Measurements from ENCODE around the gene RRP12.
"Not testable (repeated sequence)": the region's sequence is repeated elsewhere in the genome, so short reads cannot be mapped to it uniquely, and the experiment has no call there.

Gene RRP12

DNA sequence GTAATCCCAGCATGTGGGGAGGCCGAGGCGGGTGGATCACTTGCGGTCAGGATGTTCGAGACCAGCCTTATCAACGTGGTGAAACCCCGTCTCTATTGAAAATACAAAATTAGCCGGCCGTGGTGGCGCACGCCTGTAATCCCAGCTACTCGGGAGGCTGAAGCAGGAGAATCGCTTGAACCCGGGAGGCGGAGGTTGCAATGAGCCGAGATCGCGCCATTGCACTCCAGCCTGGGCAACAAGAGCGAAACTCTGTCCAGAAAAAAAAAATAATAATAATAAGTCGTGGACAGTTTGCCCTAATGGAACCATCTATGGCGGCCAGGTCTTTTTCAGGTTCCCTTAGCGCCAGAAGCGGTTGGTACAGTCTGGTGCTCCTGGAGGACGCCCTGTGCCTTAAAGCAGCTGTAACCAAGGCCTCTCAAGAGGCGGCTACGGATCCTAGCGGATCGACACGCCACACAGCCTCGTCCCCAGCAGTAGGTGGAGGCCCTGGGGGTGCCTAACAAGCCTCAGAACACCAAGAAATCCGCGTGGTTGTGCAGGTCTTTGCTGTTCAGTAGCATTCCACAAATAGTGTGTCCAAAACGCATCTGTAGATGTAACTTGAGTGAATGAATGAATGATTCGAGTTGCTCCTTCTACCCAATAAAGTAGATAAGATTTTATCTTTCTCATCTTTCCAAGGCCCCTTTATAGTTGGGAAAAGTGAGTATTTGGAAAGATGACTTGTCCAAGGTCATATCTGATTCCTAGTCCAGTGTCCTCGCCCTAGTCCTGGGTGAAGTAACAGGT is 25.8 kb upstream of the RRP12 start:
- TF ChIP-seq GATA1 (IDR thresholded peaks at IDR 0.05; ENCODE audit: low read depth, low read length) (no peak), POLR2A (IDR thresholded peaks at IDR 0.05; ENCODE audit: low read length) (no peak)
- peak in 1 of 2 experiments; percentile 39 for DNase-seq

DNA sequence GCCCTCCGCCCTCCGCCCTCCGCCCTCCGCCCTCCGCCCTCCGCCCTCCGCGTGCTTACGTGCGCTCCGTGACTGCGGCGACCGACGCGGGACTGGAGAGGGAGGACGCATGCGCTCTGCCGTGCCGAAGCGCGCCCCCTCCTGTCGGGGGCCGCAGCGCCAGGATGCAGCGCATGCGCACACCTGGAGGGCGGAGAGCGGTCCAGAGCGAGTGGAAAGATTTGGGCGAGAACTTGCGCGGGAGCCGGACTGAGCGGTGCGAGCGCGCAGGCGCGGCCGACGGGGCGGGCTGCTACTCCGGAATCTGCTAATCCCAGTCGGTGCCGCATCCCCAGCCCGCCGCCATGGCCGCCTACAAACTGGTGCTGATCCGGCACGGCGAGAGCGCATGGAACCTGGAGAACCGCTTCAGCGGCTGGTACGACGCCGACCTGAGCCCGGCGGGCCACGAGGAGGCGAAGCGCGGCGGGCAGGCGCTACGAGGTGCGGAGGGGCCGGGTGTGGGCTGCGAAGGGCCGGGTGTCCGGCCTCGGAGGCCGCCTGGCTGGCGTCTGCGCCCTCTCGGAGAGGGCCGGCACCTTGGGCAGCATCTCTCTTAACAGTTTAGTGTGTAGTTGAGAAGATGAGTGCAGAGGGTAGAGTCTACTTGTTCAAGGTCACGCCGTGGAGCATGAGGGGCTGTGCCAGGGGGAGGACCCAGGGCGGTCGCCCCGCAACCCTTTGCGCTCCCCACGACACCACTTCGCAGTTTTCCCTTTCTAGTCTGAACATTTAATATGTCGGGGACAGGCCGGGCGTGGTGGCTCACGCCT is 25.0 kb upstream of the RRP12 start, which contains the start of gene PGAM1:
Gene PGAM1 (plus strand): TSS at position 228 of the 812 bp plus-strand sequence. CDS start 117 bp downstream, at position 345.
- peak; percentile 97 to 98 for DNase-seq
- TF ChIP-seq POLR2A (IDR thresholded peaks at IDR 0.05; ENCODE audit: low read length) (peak; percentile 76), GATA1 (IDR thresholded peaks at IDR 0.05; ENCODE audit: low read depth, low read length) (no peak)

DNA sequence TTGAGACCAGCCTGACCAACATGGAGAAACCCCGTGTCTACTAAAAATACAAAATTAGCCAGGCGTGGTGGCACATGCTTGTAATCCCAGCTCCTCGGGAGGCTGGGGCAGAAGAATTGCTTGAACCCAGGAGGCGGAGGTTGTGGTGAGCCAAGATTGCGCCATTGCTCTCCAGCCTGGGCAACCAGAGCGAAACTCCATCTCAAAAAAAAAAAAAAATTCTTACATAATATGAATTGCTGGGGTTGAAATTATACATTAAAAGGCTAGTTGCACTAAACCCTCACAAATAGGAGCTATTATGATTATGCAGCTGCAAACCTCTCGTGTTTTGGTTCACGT is 22.6 kb upstream of the RRP12 start:
- DNase-seq, result not testable (repeated sequence)

DNA sequence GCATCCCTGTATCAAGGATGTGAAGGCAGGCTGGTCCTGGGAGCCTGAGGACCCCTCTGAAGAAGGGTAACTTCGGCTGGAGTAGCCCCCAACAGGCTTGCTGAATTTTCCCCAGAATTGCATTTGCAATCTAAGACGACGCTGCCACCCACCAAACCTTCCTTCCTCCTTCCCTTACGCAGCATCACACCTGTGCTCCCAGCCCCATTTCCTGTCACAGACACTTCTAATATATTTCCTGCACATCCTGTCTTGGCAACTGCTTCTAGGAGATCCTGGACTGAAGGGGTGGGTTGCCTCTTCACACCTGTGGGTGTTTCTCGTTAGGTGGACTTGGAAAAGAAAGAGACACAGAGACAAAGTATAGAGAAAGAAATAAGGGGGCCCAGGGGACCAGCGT is 15.4 kb upstream of the RRP12 start:
- TF ChIP-seq GATA1 (IDR thresholded peaks at IDR 0.05; ENCODE audit: low read depth, low read length), result no peak
- no peak for TF ChIP-seq POLR2A (IDR thresholded peaks at IDR 0.05; ENCODE audit: low read length)

DNA sequence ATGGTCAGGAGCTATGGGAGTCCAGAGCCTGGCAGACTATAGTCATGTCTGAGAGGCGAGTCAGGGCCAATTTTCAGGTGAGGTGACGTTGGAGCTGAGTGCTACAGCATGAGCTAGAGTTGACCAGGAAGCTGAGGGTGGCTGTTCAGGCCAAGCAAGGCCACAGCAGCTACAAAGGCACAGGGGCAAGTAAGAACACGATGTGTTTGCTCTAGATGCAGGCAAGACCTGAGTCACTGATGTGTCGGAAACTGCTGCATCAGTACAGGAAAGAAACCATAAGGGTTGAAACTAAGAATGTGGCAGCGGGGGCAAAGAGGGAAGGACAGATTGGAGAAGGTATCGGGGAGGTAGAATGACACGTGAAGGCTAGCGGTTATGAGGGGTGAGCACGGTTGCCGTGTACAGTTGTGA is 11.8 kb upstream of the RRP12 start:
- no peak for TF ChIP-seq GATA1 (IDR thresholded peaks at IDR 0.05; ENCODE audit: low read depth, low read length)
- TF ChIP-seq POLR2A (IDR thresholded peaks at IDR 0.05; ENCODE audit: low read length), result no peak
- no peak for DNase-seq

More for the DNA sequence above, 15.4 kb upstream of the RRP12 start:
- no peak for DNase-seq

DNA sequence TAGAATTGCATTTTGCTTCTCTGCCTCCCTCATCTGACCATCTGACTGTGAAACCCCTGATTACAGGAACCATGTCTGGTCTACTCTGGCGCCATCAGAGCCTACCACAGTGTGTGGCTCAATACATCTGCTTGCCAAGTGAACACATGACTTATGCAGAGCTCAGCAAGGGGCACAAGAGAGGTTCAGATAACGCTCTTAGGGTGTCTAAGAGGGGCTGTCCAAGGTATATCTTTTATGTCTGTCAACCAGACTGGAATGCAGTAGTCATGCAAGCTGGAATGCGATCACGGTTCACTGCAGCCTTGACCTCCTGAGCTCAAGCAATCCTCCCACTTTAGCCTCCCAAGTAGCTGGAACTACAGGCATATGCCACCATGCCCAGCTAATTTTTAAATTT is 10.3 kb upstream of the RRP12 start:
- TF ChIP-seq GATA1 (IDR thresholded peaks at IDR 0.05; ENCODE audit: low read depth, low read length) (no peak), POLR2A (IDR thresholded peaks at IDR 0.05; ENCODE audit: low read length) (no peak)
- DNase-seq, result no peak

DNA sequence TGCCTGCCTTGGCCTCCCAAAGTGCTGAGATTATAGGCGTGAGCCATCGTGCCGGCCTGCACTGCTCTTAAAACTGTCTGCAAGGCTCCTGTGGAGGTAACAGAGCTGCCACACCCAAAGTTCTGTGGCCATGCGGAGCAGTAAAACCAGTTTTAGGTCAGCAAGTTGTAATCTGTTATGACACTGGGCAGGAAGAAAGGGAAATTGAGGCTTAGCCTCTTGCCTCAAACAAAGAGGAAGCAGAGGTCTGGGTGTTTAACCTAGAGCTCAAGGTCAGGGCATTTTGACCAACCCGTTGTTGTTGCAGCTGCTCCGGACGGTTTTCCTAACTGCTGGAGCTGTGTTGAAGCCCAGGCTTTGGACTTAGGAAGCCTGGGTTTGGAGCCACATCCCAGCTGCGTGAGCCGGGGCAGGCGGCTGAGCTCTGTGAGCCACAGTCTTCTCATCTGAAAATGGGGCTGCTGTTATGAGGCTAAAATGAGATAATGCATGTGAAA is 7.4 kb upstream of the RRP12 start:
- TF ChIP-seq POLR2A (IDR thresholded peaks at IDR 0.05; ENCODE audit: low read length) (no peak), GATA1 (IDR thresholded peaks at IDR 0.05; ENCODE audit: low read depth, low read length) (no peak)
- no peak for DNase-seq

DNA sequence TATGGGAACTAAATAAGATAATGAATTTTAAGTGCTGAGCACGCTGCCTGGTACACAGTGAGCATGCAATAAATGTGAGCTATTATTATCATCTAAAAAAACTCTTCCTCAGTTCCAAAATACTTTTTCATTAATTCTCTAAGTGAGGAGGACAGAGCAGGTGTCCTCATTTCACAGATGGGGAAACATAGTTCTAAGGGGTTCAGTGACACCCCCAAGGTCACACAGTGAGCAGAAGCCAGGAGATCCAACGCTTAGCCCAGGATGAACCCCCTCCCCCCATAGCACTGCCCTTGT is 6.8 kb upstream of the RRP12 start:
- no peak for TF ChIP-seq POLR2A (IDR thresholded peaks at IDR 0.05; ENCODE audit: low read length)
- TF ChIP-seq GATA1 (IDR thresholded peaks at IDR 0.05; ENCODE audit: low read depth, low read length), result no peak
- DNase-seq, result no peak

DNA sequence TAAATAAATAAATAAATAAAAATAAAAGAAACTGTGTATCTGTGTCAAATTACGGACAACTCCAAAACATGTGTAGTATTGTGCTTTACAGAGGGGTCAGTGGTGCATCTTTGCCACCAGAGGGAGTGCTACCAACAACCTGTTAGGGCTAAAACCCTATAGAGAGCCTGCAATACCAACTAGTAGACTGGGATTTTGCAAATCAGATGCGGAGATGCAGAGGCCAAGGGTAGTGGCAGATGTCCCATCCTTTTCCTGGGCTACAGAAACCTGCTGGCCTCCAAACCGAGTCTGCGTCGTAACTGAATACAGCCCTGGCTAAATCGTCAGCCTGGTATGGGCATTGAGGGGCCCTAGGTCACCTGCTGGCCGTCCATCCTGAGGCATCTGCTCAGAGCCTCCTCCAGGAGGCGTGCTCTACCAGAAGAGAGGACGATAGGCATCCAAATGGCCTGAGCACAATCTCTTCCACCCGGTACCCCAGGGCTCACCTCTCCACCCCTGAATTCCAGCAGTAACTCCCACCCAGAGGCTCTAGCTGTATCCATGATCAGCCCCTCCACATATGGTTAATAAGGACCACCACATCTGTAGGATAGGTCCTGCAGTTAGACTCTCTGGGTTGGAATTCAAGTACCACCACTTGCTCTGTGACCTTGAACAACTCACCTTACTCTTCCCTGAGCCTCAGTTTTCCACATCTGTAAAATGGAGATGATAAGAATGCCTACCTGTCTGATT is 6.2 kb upstream of the RRP12 start:
- no peak for TF ChIP-seq POLR2A (IDR thresholded peaks at IDR 0.05; ENCODE audit: low read length)
- TF ChIP-seq GATA1 (IDR thresholded peaks at IDR 0.05; ENCODE audit: low read depth, low read length), result no peak
- peak; percentile 81 to 82 for DNase-seq

DNA sequence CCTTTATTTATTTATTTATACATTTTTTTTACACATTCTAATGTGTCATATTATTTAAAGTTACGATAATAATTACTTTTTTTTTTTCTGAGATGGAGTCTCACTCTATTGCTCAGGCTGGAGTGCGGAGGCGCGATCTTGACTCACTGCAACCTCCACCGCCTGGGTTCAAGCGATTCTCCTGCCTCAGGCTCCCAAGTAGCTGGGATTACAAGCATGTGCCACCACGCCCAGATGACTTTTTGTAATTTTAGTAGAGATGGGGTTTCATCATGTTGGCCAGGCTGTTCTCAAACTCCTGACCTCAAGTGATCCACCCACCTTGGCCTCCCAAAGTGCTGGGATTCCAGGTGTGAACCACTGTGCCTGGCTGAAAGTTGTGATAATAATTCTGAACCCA is 5.3 kb upstream of the RRP12 start:
- DNase-seq, result peak; percentile 21 to 54

DNA sequence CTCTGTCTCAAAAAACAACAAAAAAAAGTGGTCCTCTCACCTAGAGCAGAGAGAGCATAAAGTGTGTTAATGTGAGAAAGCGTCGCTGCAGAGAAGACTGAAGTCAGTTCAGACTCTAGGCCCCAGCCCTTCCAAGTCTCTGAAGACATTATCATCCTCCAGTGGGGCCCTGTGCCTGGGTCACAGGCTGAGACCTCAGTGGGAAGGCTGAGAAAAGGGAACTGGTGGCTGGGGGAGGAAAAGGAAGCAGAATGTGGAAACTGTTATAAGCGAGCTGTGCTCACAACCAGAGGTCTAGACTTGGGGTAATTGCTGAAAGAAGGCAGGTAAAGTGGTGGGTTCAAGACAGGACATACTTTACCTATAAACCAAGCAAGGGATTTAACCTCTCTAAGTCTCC is 4.9 kb upstream of the RRP12 start:
- peak in 1 of 2 experiments; percentile 35 for DNase-seq
- TF ChIP-seq GATA1 (IDR thresholded peaks at IDR 0.05; ENCODE audit: low read depth, low read length), result no peak

DNA sequence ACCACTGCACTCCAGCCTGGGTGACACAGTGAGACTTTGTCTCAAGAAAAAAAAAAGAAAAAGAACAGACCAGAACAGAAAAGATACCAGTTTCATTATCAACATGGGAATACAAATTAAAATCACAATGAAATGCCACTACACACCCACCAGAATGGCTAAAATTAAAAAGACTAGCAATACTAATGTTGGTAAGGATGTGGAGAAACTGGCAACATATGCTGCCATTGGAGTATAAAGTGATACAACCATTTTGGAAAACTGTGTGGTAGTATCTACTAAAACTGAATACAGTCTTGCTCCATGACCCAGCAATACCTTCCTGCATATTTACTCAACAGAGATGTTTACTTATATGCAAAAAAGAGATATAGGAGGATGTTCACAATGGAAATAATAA is 2.9 kb upstream of the RRP12 start:
- TF ChIP-seq POLR2A (IDR thresholded peaks at IDR 0.05; ENCODE audit: low read length) (no peak), GATA1 (IDR thresholded peaks at IDR 0.05; ENCODE audit: low read depth, low read length) (no peak)
- no peak for DNase-seq

DNA sequence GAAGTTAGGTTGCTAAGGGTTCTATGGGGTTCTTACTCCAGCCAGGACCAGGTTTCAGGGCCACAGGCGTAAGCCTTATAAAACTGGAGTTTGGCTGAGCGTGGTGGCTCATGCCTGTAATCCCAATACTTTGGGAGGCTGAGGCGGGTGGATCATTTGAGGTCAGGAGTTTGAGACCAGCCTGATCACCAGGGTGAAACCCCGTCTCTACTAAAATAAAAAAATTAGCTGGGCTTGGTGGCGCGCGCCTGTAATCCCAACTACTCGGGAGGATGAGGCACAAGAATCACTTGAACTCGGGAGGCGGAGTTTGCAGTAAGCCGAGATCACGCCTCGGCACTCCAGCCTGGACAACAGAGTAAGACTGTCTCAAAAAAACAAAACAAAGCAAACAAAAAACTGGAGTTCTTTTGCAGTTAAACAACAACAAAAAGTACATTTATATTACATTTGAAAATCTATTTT is 347 bp upstream of the RRP12 start:
- no peak for DNase-seq
- TF ChIP-seq GATA1 (IDR thresholded peaks at IDR 0.05; ENCODE audit: low read depth, low read length) (no peak), POLR2A (IDR thresholded peaks at IDR 0.05; ENCODE audit: low read length) (peak; percentile 4)

DNA sequence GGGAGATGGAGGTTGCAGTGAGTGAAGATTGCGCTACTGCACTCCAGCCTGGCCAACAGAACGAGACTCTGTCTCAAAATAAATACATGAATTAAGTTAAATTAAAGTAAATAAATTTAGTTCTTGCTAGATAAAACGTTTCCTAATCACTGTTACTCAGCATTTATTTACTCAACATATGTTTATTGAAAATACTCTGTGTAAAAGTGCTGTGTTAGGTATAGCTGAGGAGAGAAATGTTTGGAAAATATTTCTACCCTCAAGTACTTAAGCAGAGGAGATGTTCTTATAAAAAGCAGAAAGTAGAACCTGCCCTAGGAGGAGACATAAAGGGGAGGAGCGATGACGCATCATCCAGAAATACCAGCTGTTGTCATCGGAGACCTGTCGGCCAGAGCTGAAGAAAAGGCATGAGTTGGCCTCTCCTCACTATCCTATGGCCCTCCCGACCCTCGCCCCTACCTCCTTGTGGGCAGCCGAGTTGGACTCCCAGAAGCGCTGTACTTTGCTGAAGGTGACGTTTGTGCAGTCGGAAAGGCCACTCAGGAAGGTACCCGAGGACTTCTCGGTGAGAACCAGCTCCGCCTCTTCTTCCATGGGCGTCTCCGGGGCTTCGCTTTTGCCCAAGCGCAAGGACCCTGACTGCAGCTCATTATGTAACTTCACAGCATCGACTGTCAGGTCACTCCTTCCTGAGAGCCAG is 1.1 kb downstream of the RRP12 start:
- DNase-seq, result peak; percentile 76 to 85
- TF ChIP-seq POLR2A (IDR thresholded peaks at IDR 0.05; ENCODE audit: low read length), result no peak
- TF ChIP-seq GATA1 (IDR thresholded peaks at IDR 0.05; ENCODE audit: low read depth, low read length), result no peak
